ENCODE results near the gene ZFP57. TPM values are rescaled to one million over a fixed set of nuclear protein-coding genes. Genes with fewer than 3 reads are reported as not detected.

ZFP57 gene
- total RNA-seq, 4 donors from 2014 or later, result 0.76 TPM; not detected in 3

GRCh38 chr6:29685718-29686326 lies 4.9 kb upstream of the ZFP57 start:
- no peak for DNase-seq (ENCODE audit: low spot score in 2 of 2)
- 73% methylated on average over 13 of the region's 15 CpGs for WGBS

GRCh38 chr6:29681811-29682210 lies 859 bp upstream of the ZFP57 start:
- 90% methylated on average over 8 of the region's 8 CpGs for WGBS
- Histone ChIP-seq H3K4me3 (no peak overlapping the region), H3K4me1 (no peaks in the 10 kb centered on the region), H3K9me3 (no peaks in the 10 kb centered on the region), H3K27ac (no peak overlapping the region), H3K27me3 (peaks cover 6% of the 10 kb centered on the region), H3K36me3 (no peaks in the 10 kb centered on the region)
- no peak for DNase-seq (ENCODE audit: low spot score in 2 of 2)
- TF ChIP-seq POLR2A (IDR thresholded peaks at IDR 0.05) (no peak), POLR2AphosphoS5 (IDR thresholded peaks at IDR 0.05) (no peak), CTCF (IDR thresholded peaks at IDR 0.05) (no peak), EP300 (IDR thresholded peaks at IDR 0.05) (no peak)

More at GRCh38 chr6:29685718-29686326, 4.9 kb upstream of the ZFP57 start:
- Histone ChIP-seq H3K36me3 (no peaks in the 10 kb centered on the region), H3K9me3 (no peaks in the 10 kb centered on the region), H3K4me3 (no peak overlapping the region), H3K4me1 (no peaks in the 10 kb centered on the region), H3K27ac (no peak overlapping the region), H3K27me3 (peaks cover under 1% of the 10 kb centered on the region)
- no peak for TF ChIP-seq POLR2AphosphoS5 (IDR thresholded peaks at IDR 0.05)

GRCh38 chr6:29680416-29680815 lies 536 bp downstream of the ZFP57 start:
- H3K4me3 ChIP-seq, result no peak overlapping the region
- H3K27me3 ChIP-seq, result peaks cover 6% of the 10 kb centered on the region
- H3K36me3 ChIP-seq, result no peaks in the 10 kb centered on the region
- no peak for DNase-seq (ENCODE audit: low spot score in 2 of 2)
- no peak overlapping the region for H3K27ac ChIP-seq
- TF ChIP-seq POLR2A (IDR thresholded peaks at IDR 0.05) (no peak), CTCF (IDR thresholded peaks at IDR 0.05) (no peak), POLR2AphosphoS5 (IDR thresholded peaks at IDR 0.05) (no peak), EP300 (IDR thresholded peaks at IDR 0.05) (no peak)
- H3K9me3 ChIP-seq, result no peaks in the 10 kb centered on the region
- 95% methylated on average over 22 of the region's 24 CpGs for WGBS
- H3K4me1 ChIP-seq, result no peaks in the 10 kb centered on the region

GRCh38 chr6:29679962-29680361 lies 990 bp downstream of the ZFP57 start:
- 39% methylated on average over 13 of the region's 13 CpGs for WGBS
- Histone ChIP-seq H3K27ac (no peak overlapping the region), H3K27me3 (peaks cover 6% of the 10 kb centered on the region), H3K9me3 (no peaks in the 10 kb centered on the region), H3K4me3 (no peak overlapping the region), H3K4me1 (no peaks in the 10 kb centered on the region), H3K36me3 (no peaks in the 10 kb centered on the region)
- TF ChIP-seq POLR2AphosphoS5 (IDR thresholded peaks at IDR 0.05) (no peak), CTCF (IDR thresholded peaks at IDR 0.05) (no peak), EP300 (IDR thresholded peaks at IDR 0.05) (no peak), POLR2A (IDR thresholded peaks at IDR 0.05) (no peak)
- no peak for DNase-seq (ENCODE audit: low spot score in 2 of 2)

GRCh38 chr6:29678114-29678513 lies 2.8 kb downstream of the ZFP57 start:
- no peak overlapping the region for H3K27ac ChIP-seq
- H3K4me1 ChIP-seq, result no peaks in the 10 kb centered on the region
- no peak for DNase-seq (ENCODE audit: low spot score in 2 of 2)
- peaks cover 6% of the 10 kb centered on the region for H3K27me3 ChIP-seq
- H3K4me3 ChIP-seq, result no peak overlapping the region
- 81% methylated on average over 5 of the region's 5 CpGs for WGBS
- H3K36me3 ChIP-seq, result no peaks in the 10 kb centered on the region
- H3K9me3 ChIP-seq, result no peaks in the 10 kb centered on the region
- TF ChIP-seq EP300 (IDR thresholded peaks at IDR 0.05) (no peak), CTCF (IDR thresholded peaks at IDR 0.05) (no peak), POLR2A (IDR thresholded peaks at IDR 0.05) (no peak), POLR2AphosphoS5 (IDR thresholded peaks at IDR 0.05) (no peak)

Data from suprapubic skin (tissue), 4 donors.